ENCODE results near the gene GALNT7.

DNA sequence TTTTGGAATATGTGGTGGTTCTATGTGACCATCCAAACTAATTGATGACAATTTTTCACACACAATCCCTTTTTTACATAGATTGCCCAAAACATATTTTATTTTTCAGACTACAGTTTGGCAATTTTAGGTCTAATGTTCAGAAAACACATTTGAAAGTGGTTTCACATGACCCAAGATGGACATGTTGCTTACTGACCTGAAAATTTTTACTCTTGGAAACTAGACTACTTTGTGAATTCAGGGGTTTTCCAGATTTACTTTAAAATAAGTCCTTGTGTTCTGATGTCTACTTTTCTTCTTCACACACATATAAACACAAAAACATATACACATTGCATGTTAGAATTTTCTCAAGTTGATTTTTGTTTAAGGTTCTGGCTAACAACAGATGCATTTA is 86.0 kb downstream of the GALNT7 start:
- TF ChIP-seq, protein P1, sequence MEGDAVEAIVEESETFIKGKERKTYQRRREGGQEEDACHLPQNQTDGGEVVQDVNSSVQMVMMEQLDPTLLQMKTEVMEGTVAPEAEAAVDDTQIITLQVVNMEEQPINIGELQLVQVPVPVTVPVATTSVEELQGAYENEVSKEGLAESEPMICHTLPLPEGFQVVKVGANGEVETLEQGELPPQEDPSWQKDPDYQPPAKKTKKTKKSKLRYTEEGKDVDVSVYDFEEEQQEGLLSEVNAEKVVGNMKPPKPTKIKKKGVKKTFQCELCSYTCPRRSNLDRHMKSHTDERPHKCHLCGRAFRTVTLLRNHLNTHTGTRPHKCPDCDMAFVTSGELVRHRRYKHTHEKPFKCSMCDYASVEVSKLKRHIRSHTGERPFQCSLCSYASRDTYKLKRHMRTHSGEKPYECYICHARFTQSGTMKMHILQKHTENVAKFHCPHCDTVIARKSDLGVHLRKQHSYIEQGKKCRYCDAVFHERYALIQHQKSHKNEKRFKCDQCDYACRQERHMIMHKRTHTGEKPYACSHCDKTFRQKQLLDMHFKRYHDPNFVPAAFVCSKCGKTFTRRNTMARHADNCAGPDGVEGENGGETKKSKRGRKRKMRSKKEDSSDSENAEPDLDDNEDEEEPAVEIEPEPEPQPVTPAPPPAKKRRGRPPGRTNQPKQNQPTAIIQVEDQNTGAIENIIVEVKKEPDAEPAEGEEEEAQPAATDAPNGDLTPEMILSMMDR (IDR thresholded peaks at IDR 0.05; ENCODE audit: insufficient read depth, low read length, poor library complexity, severe bottlenecking), result no peak
- TF ChIP-seq EZH2phosphoT487 (conservative IDR thresholded peaks at IDR 0.05; ENCODE audit: low read length), result no peak

Measured in SU-DHL-6 (cell line).